Natural killer cell treated with Interleukin-12 subunit alpha and Interleukin-12 subunit beta and Interleukin-15 and Interleukin-18, amount 100 ng/mL, for 72 hours (primary cell): ENCODE results near the gene IKZF3. TPM values are rescaled to one million over a fixed set of nuclear protein-coding genes. Genes with fewer than 3 reads are reported as not detected.

Source experiments
- ATAC-seq, 2 donors: fragments of 150-1000 bp; cut with Tn5 transposase in 1 of 2; sonication (Bioruptor Pico), chemical (Tn5 transposase) in 1 of 2; 2 replicates each; pipeline ENCODE4 v1.10.0; 2021
- DNase-seq: peaks from one replicate; pipeline ENCODE4 v3.0.0; 2022; ENCODE audit warnings: low spot score
- H3K27ac Mint-ChIP-seq, 2 donors: 1 replicate in 1 of 2; 2 replicates in 1 of 2; pipeline ENCODE4 v1.8.0; 2022; ENCODE audit warnings: mixed read lengths in 2 of 2, mild to moderate bottlenecking in 1 of 2, moderate library complexity in 1 of 2
- H3K27me3 Mint-ChIP-seq, 2 donors: 1 replicate in 1 of 2; 2 replicates in 1 of 2; pipeline ENCODE4 v1.8.0; 2022; ENCODE audit warnings: mixed read lengths in 2 of 2
- H3K36me3 Mint-ChIP-seq: one replicate; pipeline ENCODE4 v1.8.0; 2022; ENCODE audit warnings: mixed read lengths
- H3K4me1 Mint-ChIP-seq, 2 donors: 1 replicate in 1 of 2; 2 replicates in 1 of 2; pipeline ENCODE4 v1.8.0; 2022; ENCODE audit warnings: low read depth in 2 of 2, mixed read lengths in 2 of 2, mild to moderate bottlenecking in 1 of 2
- H3K4me3 Mint-ChIP-seq: one replicate; pipeline ENCODE4 v1.8.0; 2022; ENCODE audit warnings: mixed read lengths
- H3K9me3 Mint-ChIP-seq: 2 replicates; pipeline ENCODE4 v1.8.0; 2022; ENCODE audit warnings: mixed read lengths
- total RNA-seq, 2 donors: library from RNA; stranded (reverse); gene quantifications; one replicate each; pipeline ENCODE4 v1.2.3, GENCODE V29; 2022

The IKZF3 gene
- total RNA-seq, 2 donors from 2014 or later: 65.5 to 80.9 TPM

DNA sequence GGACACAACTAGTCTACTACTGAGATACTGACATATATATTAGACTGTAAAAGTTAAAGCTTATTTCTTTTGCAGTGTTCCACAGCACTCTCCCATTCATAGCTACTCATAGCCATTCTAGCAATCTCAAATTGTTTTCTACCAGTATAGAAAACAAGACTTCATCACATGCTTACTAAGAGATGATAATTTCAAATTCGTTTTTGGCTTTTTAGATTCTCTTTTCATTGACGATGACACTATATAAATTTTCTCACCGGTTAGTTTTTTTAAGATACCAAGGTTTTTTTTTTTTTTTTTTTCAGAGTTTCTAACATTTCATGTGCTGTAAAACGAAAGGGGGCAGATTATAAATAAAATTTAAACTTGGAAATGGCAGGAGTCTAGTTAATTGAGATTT, 17.9 kb downstream of the IKZF3 start:
- peak overlapping the region; percentile 22 to 78 for H3K27ac Mint-ChIP-seq
- no peak for ATAC-seq

DNA sequence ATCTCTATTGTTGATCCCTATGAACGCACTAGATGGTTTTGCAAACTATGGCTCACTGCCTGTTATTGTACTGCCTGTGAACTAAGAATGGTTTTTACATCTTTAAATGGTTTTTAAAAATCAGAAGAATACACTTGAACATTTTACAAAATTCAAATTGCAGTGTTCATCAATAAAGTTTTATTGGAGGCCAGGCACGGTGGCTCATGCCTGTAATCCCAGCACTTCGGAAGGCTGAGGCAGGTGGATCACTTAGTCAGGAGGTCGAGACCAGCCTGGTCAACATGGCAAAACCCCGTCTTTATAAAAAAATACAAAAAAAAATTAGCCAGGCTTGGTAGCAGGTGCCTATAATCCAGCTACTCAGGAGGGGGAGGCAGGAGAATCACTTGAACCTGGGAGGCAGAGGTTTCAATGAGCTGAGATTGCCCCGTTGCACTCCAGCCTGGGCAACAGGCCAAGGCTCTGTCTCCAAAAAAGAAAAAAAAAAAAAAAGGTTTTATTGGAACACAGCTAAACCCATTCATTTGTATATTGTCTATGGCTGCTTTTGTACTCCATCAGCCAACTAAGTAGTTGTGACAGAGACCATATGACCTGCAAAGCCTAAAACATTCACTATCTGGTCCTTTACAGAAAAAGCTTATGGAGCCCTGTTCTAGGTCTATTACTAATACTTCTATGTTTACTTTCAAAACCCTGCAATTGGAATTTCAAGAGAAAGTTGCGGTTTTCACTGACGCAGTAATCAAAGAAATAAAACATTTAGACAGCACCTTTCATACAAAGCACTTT, 18.9 kb downstream of the IKZF3 start:
- Mint-ChIP-seq H3K9me3 (no peaks in the 10 kb centered on the region), H3K4me3 (peak overlapping the region; percentile 4), H3K27ac (peak overlapping the region; percentile 40 to 78), H3K36me3 (peaks cover 20% of the 10 kb centered on the region), H3K4me1 (peaks cover 48 to 63% of the 10 kb centered on the region in 2 donors), H3K27me3 (no peaks in the 10 kb centered on the region)
- DNase-seq: no peak
- no peak for ATAC-seq

More for the DNA sequence above, 17.9 kb downstream of the IKZF3 start:
- no peak for DNase-seq
- Mint-ChIP-seq H3K36me3 (peaks cover 14% of the 10 kb centered on the region), H3K27me3 (no peaks in the 10 kb centered on the region), H3K9me3 (no peaks in the 10 kb centered on the region), H3K4me3 (no peak overlapping the region), H3K4me1 (peaks cover 47 to 55% of the 10 kb centered on the region in 2 donors)

DNA sequence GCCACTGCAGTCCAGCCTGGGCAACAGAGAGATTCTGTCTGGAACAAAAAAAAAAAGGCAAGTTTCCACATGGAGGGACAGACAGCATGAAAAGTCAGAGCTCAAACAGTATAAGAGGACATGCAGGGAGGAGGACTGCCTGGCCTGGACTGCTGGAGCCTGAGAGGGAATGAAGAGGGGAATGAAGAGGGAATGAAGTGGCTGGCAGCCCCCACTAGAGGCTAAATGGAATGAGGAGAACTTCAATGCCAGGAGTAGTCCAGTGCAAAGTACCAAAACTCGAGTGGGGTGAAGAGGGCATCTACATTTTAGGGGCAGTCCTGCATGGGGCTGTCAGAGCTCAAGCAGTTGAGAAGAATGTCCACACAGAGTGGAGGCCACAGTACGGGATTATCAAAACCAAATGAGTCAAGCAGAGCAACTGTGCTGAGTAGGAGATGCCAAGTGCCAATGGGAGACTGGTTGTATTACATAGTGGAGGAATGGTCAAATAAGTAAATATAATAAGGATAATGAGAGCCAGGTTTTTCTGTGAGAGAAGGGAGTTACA, 22.9 kb downstream of the IKZF3 start:
- peaks cover 6% of the 10 kb centered on the region for H3K9me3 Mint-ChIP-seq
- peaks cover 42 to 55% of the 10 kb centered on the region in 2 donors for H3K4me1 Mint-ChIP-seq
- H3K36me3 Mint-ChIP-seq: peaks cover 38% of the 10 kb centered on the region
- no peak for ATAC-seq
- DNase-seq: no peak
- H3K27me3 Mint-ChIP-seq: no peaks in the 10 kb centered on the region
- H3K4me3 Mint-ChIP-seq: no peak overlapping the region
- peak overlapping the region in 1 of 2 donors; percentile 0 for H3K27ac Mint-ChIP-seq

DNA sequence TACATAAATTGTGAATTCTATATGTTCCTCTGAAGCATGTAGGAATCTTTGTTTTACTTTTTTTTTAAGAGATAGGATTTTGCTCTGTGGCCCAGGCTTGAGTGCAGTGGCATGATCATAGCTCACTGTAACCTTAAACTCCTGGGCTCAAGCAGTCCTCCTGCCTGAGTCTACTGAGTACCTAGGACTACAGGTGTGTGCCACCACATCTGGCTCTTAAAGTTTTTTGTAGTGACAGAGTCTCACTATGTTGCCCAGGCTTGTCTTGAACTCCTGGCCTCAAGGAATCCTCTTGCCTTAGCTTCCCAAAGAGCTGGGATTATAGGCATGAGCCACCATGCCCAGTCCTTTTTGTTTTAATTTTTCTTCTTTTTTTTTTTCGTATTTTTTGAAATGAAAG, 25.3 kb downstream of the IKZF3 start:
- ATAC-seq (no peak), DNase-seq (no peak)
- H3K36me3 Mint-ChIP-seq: peaks cover 49% of the 10 kb centered on the region
- H3K9me3 Mint-ChIP-seq: peaks cover 9% of the 10 kb centered on the region
- H3K27me3 Mint-ChIP-seq: no peaks in the 10 kb centered on the region
- H3K4me1 Mint-ChIP-seq: peaks cover 45 to 55% of the 10 kb centered on the region in 2 donors
- H3K4me3 Mint-ChIP-seq: no peak overlapping the region
- H3K27ac Mint-ChIP-seq: peak overlapping the region; percentile 41 to 76

DNA sequence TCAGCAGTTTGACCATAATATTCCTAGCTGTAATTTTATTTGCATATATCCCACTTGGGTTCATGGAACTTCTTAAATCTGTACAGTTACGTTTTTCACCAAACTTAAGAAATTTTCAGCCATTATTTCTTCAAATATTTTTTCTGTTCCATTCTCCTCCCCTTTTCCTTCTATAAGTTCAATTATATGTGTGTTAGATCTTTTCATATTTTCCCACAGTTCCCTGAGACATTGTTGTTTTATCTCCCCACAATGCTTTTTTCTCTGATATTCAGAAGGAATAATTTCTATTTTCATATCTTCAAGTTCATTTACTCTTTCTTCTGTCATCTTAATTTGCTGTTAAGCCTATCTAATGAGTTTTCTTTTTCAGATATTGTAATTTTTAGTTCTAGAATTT, 26.1 kb downstream of the IKZF3 start:
- Mint-ChIP-seq H3K4me1 (peaks cover 45 to 54% of the 10 kb centered on the region in 2 donors), H3K27me3 (no peaks in the 10 kb centered on the region), H3K9me3 (peaks cover 9% of the 10 kb centered on the region), H3K4me3 (no peak overlapping the region), H3K27ac (peak overlapping the region; percentile 41 to 76), H3K36me3 (peaks cover 48% of the 10 kb centered on the region)
- ATAC-seq (no peak), DNase-seq (no peak)

DNA sequence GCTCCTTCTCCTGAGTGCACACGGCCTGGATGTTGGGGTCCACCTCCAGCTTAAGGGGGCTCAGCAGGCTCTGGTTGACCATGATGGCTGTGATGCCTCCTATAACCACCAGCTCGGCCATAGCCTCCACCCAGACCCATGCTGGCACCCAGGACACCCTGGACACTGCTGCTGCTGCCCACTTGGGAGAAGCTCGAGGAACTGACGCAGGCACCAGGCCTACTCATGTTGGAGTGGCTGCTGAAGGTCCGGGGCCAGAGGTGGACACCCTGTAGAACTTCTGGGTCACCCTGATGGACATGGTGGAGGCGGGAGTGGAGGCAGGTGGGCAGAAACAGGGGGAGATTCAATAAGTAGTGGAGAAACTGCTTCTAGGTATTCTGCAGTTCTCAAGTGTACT, 28.0 kb downstream of the IKZF3 start:
- peaks cover 39 to 45% of the 10 kb centered on the region in 2 donors for H3K4me1 Mint-ChIP-seq
- H3K27me3 Mint-ChIP-seq: no peaks in the 10 kb centered on the region
- peak overlapping the region; percentile 33 to 72 for H3K27ac Mint-ChIP-seq
- H3K36me3 Mint-ChIP-seq: peaks cover 40% of the 10 kb centered on the region
- H3K4me3 Mint-ChIP-seq: no peak overlapping the region
- H3K9me3 Mint-ChIP-seq: peaks cover 9% of the 10 kb centered on the region
- DNase-seq: no peak
- no peak for ATAC-seq

DNA sequence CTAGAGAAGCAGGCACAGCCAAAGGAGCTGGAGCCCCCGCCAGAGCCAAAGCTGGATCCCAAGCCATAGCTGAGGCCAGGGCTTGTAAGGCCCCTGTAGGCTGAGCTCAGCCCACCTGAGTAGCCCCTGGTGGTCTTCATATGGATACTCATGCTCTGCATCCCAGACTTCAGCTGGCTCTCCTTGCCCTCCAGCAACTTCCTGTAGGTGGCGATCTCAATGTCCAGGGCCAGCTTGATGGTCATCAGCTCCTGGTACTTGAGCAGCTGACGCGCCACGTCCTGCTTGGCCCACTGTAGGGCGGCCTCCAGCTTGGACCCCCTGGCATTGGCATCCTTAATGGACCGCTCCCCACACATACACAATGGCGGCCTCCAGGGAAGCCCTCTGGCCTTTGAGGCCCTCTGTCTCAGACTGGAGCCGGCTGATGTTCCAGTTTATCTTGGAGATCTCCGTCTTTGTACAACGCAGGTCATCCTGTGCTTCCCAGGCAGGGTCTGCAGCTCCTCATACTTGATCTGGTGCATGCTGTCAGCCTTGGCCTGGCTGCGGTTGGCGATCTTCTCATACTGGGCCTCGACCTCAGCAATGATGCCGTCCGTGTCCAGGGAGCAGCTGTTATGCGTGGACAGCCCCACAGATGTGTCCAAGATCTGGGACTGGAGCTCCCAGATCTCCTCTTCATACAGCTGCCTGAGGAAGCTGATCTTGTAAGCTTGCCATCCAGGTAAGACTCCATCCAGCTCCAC, 28.9 kb downstream of the IKZF3 start:
- Mint-ChIP-seq H3K4me1 (peaks cover 36% of the 10 kb centered on the region in 2 donors), H3K36me3 (peaks cover 34% of the 10 kb centered on the region), H3K27ac (peak overlapping the region; percentile 33 to 72), H3K27me3 (no peaks in the 10 kb centered on the region), H3K9me3 (peaks cover 9% of the 10 kb centered on the region), H3K4me3 (no peak overlapping the region)
- ATAC-seq (peak in 1 of 2 donors; percentile 44), DNase-seq (no peak)

DNA sequence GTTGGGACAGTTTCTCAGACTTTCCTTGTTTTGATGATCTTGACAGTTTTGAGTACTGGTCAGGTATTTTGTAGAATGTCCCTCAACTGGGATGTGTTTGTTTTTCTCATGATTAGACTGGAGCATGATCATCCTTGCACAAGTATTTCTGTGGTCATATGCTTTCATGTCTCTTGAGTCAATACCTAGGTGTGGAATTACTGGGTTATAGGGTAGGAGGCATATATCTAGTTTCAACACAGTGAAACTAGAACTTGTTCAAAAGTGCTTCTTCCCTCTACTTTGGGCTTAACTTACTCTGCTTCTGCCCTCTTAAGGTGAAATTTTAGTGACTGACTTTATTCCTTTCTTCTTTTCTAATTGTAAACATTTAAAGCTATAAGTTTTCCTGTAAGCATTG, 30.1 kb downstream of the IKZF3 start:
- Mint-ChIP-seq H3K9me3 (peaks cover 9% of the 10 kb centered on the region), H3K36me3 (peaks cover 24% of the 10 kb centered on the region), H3K4me1 (peaks cover 30 to 32% of the 10 kb centered on the region in 2 donors), H3K27ac (peak overlapping the region; percentile 29 to 72), H3K27me3 (no peaks in the 10 kb centered on the region), H3K4me3 (no peak overlapping the region)
- DNase-seq (no peak), ATAC-seq (peak; percentile 76 to 89)

DNA sequence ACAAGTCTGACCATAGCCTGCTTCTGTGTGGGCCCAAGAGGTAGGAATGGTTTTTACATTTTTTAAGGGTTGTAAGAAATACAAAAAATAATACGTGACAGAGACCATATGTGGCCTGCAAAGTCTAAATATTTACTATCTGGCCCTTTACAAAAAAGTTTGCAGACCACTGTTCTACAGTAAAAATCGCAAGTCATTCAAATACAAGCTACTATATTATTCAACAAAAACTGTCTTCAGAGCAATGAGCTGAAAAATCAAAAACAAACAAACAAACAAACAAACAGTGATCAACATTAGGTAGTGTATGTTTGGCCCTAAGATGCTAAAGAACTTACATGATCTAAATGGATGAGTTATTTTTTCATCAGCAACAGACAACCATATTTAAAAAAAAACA, 32.5 kb downstream of the IKZF3 start:
- Mint-ChIP-seq H3K4me1 (peaks cover 36 to 38% of the 10 kb centered on the region in 2 donors), H3K36me3 (peaks cover 27% of the 10 kb centered on the region), H3K27me3 (no peaks in the 10 kb centered on the region), H3K9me3 (peaks cover 3% of the 10 kb centered on the region), H3K27ac (peak overlapping the region; percentile 12 to 74), H3K4me3 (no peak overlapping the region)
- DNase-seq (no peak), ATAC-seq (no peak)

DNA sequence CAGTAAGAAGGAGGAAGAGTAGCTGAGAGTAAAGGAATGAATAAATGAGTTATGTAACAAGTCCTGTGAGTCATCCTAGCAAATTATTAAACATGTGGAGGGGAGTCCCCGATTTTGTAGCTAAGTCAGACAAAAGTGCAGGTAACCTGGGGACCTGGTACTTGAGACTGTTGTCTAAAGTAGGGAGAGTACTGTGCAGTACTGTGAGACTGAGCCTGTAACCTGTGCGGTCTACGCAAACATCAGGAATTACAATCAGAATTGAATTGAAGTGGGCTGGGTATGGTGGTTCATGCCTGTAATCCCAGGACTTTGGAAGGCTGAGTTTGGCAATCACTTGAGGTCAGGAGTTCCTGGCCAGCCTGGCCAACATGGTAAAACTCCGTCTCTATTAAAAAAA, 35.7 kb downstream of the IKZF3 start:
- DNase-seq (no peak), ATAC-seq (no peak)
- Mint-ChIP-seq H3K9me3 (peaks cover 8% of the 10 kb centered on the region), H3K36me3 (peaks cover 43% of the 10 kb centered on the region), H3K27me3 (no peaks in the 10 kb centered on the region), H3K4me3 (no peak overlapping the region), H3K4me1 (peaks cover 29 to 32% of the 10 kb centered on the region in 2 donors), H3K27ac (peak overlapping the region in 1 of 2 donors; percentile 8)

DNA sequence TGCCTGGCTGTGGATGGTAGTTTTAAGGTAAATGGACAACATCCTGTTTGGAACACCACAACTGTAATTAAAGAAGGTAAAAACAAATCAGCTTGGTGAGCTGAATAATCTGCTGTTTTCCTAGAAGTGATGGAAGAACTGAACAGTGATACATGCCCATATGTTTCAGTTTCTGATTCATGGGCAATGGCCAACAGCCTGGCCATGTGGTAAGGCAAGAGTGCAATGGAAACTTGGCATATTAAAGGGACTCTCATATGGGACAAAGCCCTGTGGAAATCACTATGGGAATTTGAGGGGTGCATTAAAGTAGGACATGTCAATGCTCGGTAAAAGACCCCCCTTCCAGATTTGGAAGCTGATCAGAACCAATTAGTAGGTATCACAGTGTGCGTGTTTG, 37.8 kb downstream of the IKZF3 start:
- ATAC-seq (no peak), DNase-seq (no peak)
- H3K4me3 Mint-ChIP-seq: no peak overlapping the region
- H3K27ac Mint-ChIP-seq: peak overlapping the region; percentile 62 to 67
- peaks cover 38 to 43% of the 10 kb centered on the region in 2 donors for H3K4me1 Mint-ChIP-seq
- peaks cover 55% of the 10 kb centered on the region for H3K36me3 Mint-ChIP-seq
- no peaks in the 10 kb centered on the region for H3K27me3 Mint-ChIP-seq
- H3K9me3 Mint-ChIP-seq: peaks cover 15% of the 10 kb centered on the region

DNA sequence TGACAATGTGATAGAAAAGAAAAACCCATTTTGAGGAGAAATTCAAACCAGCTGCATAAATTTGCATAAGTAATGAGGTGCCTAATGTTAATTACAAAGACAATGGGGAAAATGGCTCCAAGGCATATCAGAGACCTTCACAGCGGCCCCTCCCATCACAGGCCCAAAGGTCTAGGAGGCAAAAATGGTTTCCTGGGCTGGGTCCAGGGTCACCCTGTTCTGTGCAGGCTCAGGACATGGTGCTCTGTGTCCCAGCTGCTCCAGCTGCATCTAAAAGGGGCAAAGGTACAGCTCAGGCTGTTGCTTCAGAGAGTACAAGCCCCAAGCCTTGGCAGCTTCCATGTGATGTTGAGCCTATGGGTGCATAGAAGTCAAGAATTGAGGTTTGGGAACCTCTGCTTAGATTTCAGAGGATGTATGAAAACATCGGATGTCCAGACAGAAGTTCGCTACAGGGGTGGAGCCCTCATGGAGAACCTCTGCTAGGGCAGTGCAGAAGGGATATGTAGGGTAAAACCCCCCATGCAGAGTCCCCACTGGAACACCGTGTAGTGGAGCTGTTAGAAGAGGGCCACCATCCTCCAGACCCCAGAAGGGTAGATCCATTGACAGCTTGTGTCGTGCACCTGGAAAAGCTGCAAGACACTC, 40.6 kb downstream of the IKZF3 start:
- H3K4me1 Mint-ChIP-seq: peaks cover 56 to 68% of the 10 kb centered on the region in 2 donors

DNA sequence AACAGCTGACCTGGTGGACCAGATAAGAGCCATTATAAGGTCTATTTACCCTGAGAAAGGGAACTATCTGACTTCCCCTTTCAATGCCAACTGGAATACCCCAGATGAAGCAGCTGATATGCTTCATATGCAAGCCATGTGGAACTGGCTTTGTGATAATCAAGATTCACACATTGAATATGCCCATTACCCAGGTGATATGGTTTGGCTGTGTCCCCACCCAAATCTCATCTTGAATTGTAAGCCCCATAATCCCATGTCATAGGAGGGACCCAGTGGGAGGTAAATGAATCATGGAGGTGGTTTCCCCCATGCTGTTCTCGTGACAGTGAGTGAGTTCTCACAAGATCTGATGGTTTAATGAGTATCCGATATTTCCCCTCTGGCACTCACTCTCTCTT, 42.1 kb downstream of the IKZF3 start:
- peaks cover 48% of the 10 kb centered on the region for H3K36me3 Mint-ChIP-seq
- peaks cover 50 to 65% of the 10 kb centered on the region in 2 donors for H3K4me1 Mint-ChIP-seq
- peak overlapping the region; percentile 77 to 93 for H3K27ac Mint-ChIP-seq
- ATAC-seq (no peak), DNase-seq (no peak)
- H3K9me3 Mint-ChIP-seq: peaks cover 17% of the 10 kb centered on the region
- H3K27me3 Mint-ChIP-seq: no peaks in the 10 kb centered on the region
- H3K4me3 Mint-ChIP-seq: no peak overlapping the region

More for the DNA sequence above, 40.6 kb downstream of the IKZF3 start:
- Mint-ChIP-seq H3K27ac (peak overlapping the region in 1 of 2 donors; percentile 77), H3K4me3 (no peak overlapping the region), H3K27me3 (no peaks in the 10 kb centered on the region), H3K9me3 (peaks cover 17% of the 10 kb centered on the region), H3K36me3 (peaks cover 60% of the 10 kb centered on the region)
- DNase-seq: no peak
- no peak for ATAC-seq
